HG02970 (cell line): Measurements from ENCODE around the gene RBM19.

Source experiments
- ATAC-seq: cut with Tn5 transposase; IDR thresholded peaks from one replicate; pipeline ENCODE4 v1.9.1; 2021; ENCODE audit warnings: mild to moderate bottlenecking, moderate library complexity, moderate number of reproducible peaks; ENCODE audit not compliant: unreplicated experiment, low FRiP score

RBM19 gene

DNA sequence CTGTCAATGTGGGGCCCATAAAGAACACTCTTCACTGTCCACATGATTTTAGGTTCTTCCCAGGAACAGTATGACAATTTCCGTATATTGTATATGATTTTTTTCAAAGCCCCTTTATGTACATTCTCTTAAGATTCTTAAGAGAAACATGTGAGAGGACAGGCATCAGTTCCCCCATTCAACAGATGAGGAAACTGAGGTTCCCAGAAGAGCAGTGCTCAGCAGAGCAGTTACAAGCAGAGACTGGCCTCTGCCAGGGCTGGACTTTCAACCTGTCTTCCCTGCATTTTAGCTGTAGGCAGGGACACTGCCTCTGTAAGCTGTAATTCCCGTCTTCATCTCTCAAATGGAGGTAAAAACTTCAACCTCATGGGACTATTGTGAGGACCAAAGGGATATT, 77.7 kb downstream of the RBM19 start:
- no peak for ATAC-seq

DNA sequence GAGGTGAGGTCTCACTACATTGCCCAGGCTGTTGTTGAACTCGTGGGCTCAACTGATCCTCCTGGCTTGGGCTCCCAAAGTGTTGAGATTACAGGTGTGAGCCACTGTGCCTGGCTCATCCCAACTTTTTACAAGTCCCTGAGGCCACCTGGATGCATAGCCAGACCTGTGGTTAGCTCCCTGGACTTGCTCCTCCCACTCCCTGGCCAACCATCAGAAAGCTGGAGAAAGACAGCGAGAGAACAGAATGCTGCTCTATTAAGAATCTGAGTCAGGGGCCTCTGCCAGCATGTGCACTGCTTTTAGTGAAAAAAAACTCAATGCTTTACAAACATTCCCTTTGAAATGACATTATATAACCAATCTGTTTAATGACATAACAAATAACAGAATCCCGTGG, 78.2 kb downstream of the RBM19 start:
- ATAC-seq = no peak

DNA sequence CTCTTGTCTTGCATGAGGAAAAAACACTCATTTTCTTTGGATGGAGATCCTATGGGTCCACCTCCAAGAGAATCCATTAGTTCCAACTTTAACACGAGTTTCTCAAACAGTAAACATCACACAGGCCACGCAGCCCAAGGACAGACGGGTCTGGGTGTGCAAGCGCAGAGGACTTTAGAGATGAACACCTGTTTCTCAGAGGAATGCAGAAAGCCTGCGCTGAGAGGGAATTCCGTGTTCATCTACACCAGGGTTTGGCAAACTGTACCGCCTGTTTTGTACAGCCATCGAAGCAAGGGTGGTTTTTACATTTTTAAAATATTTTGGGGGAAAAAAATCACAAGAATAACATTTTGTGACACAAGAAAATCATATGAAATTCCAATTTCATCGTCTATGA, 79.4 kb downstream of the RBM19 start:
- ATAC-seq = no peak

DNA sequence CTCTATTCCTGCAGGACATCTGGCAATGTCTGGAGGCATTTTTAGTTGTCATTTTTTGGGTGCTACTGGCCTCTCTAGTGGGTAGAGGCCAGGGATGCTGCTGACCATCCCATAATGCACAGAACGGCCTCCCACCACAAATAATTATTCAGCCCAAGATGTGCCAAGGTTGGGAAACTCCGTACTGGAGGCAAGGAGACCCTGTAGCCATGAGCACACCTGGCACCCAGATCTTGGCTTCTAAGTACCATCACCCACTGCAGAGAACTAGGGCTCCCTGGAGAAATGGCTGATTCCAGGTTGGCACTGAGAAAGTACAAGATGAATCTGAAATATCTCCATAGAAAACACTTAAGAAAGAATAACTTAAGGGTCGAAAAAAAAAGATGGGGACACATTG, 81.7 kb downstream of the RBM19 start:
- ATAC-seq = no peak

DNA sequence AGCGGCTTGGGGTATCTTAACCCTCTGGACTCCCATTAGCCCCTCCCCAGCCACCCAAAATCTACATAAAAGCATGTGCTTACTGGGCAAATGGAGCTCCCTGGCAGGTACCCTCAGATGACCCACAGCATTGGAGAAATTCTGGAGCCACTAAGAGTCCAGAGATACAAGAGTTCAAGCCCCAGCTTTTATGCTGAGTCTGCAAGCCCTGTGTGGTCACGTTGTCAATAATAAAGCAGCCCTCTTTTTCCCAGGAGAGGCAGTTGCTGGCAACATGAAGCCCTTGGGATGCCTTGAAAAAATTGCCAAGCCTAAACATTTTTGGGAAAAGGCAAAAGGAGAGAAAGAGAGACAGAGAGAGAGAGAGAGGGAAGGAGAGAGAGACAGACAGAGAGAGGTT, 83.4 kb downstream of the RBM19 start:
- ATAC-seq = no peak

DNA sequence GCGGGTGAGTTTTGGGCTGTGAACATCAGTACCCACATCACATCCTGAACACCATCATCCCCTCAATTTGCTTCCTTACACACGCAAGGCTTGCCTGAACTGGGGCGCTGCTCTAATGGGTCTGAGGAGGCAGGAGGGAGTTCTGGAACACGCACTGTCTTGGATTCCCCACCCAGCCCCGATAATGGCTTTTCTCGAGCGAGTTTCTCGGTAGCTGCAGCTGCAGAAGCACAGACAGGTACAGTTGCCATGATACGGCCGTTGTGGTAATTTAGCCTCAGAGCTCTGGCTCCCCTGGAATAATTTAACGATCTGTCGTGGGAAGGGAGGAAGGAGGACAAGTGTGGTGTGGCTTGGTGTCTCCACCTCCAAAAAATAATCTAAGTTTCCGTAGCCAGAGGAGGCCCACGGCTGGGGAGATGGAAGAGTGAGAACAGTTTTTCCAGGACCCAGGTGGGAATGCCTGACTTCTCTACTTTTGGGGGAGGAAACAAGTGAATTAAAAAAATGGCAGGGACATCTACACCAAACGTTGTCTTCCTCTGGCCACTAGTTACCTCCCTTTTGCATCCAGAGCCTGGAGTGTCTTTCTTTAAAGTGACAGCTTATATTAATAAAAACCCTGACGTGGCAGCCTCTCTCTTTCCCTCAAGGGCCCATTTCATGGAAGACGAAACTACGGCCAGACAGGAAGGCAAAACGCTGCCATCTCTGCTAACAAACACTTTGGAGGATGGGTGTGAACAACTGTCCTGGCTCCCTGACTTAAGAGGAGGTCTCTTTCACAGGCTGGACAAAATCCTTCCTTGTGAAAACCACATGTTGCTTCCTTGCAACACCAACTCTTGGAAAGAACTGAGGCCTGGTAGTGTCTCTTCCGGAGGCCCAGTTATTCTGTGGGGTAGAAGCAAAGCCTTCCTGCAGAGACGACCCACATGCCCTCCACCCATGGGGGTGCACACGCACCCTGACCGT, 84.8 kb downstream of the RBM19 start:
- no peak for ATAC-seq

DNA sequence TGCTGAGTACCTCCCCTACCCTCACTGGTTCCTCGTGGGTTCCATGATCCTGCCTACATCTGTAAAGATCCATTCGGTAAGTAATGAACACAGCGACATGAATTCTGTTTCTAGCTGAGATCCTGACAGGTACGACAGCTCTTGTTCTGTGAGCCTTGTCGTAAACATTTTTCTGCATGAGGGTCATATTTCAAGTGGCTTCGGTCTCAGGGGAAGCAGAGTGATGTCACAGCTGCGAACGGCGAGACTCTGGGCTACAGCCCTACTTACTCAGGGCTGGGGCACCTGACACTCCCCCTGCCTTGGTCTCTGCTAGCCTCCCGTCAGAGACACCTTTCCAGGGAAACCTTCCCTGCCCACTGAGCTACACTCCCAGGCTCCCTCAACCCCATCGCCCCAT, 85.8 kb downstream of the RBM19 start:
- no peak for ATAC-seq

DNA sequence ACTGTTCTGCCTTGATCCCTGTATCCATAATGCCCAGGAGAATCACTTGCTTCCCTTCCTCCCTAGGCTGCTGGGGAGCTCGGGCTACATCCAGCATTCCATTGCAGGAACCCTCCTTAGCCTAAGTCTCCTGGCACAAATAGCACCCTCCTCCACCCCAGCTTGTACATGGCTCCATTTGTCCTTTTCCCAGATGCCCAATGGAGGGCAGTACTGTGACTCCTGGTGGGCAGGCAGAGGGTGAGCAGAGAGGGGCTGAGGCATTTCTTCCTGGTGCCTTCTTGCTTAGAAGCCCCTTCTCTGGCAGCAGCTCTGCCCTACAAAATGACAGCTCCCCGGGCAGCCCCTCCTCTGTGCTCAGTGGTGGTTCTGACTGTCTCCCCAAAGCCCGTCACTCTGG, 86.5 kb downstream of the RBM19 start:
- ATAC-seq = no peak

DNA sequence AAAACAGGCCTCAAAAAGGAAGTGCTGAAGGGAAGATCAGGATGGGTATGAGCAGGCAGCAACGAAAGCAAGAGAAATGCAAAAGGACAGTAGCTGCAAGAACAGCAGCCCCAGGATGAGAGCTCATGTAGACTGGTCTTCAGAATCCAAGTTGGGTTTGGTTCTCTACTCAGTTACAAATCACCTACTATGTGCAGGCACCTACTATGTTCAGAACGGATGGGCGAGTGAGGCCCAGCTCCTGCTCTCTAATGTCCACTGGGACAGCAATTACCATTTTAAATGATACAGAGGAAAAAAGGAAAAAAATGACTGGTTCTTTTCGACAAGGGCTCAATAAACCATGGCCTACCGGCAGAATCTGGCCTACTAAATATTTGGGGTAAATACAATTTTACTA, 88.5 kb downstream of the RBM19 start:
- no peak for ATAC-seq

DNA sequence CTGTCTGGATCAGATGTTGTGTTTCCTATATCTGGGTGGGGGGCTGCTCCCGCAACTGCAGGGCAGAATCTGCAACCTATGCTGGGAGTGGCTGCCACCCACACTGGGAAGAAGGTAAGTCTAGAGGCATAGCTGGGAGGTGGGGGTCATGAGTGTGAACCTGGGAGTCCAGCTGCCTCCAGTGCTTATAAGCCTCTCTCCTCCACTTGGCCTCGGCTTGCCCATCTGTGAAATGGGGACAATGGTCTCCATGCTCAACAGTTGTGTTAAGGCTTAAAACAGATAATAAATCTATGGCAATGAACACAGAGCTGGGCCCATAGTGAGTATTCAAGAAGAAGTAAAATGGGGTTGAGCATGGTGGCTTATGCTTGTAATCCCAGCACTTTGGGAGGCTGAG, 90.0 kb downstream of the RBM19 start:
- ATAC-seq = no peak

DNA sequence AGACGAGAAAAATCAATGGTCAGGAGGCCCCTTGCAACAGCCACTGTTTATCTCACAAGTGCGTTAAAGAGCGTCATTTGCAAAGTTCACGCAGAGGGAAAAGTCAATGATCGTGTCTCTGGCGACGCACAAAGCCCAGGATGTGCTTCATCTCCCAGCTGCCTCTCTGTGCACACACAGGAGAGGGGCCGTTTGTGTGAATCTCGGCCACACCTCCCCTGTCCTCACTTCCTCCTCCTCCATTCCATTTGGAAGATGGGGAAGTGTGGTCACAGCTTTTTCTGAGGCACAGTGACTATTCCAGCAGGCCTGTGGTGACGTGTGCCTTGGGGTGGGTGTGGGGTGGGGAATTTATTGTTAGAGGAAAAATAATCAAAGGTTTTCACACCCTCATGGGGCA, 90.4 kb downstream of the RBM19 start:
- ATAC-seq = no peak

DNA sequence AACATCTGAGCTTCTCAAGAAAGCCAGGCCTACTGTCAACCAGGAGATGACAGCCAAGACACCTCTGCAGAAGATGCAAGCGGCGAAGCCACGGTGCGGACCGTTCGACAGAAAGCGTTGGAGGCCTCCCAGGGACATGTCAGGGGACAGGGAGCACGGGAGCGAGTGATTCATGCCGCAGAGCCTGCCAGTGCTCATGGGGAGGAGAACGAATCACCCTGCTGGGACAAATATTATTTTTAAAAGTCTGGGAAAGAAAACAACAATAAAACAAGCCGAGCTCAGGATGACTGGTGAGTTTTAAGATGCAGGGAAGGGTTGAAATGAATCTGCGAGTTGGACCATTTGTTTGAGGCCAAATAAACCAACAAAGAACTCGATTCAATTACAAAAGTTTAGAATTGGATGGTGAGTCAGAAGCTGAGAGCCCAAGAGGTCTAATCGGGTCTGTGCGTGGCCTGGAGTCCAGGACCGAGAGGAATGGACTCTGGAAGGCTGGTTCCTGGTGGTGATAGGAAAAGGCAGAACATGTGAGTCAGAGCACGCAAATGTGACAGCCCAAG, 91.0 kb downstream of the RBM19 start:
- no peak for ATAC-seq

DNA sequence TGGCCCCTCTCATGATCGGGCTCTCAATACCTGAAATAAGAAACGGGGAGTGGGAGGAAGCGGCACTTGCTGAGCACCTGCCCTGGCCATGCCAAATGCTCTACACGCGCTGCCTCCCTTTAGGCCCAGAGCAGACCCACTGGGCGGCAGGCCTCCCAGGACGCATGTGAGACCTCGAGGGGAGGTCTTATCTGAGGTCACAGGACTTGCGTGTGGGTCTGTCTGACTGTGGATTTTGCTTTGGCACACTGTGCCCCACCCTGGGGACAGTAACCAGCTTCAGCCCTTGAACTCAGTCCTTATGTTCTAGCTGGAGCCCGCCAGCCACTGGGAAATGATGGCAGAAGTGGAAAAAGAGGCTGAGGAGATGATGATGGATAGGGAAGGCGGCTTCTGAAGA, 91.8 kb downstream of the RBM19 start:
- ATAC-seq = no peak

DNA sequence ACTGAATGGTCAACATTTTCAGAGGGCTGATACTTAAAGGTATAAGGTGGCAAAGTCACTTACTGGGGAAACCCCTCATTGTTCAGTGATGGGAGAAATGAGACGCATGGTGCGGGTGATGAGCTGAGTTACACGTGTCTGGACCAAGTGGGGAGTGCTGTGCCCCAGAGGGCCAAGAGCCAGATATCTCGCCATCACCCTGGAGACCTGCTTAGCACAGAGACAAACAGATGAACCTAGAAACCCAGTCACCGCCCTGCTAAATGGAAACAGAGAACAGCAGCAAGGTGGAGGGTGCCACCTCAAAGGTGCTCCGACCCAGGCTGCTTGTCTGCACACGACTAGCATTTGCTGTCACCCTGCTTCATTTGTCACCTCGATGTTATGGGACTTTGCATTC, 92.4 kb downstream of the RBM19 start:
- ATAC-seq = no peak

DNA sequence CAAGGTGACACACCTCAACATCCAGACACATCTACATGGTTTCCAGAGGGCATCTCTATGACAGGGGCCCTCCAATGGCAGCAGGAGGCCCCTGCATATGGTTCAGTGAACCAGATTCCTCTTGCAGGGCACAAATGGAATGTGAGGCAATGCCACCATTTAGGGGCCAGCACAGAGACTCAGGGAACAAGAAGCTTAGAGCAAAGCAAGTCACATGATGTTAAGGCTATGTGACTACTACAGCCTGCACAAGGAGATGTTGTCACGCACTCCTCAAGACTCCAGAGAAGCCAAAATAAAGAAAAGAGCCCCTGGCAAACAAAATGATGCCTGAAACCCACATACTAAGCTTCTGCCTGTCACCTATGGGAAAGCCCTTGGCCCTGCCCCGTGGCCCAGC, 95.2 kb downstream of the RBM19 start:
- ATAC-seq = no peak

DNA sequence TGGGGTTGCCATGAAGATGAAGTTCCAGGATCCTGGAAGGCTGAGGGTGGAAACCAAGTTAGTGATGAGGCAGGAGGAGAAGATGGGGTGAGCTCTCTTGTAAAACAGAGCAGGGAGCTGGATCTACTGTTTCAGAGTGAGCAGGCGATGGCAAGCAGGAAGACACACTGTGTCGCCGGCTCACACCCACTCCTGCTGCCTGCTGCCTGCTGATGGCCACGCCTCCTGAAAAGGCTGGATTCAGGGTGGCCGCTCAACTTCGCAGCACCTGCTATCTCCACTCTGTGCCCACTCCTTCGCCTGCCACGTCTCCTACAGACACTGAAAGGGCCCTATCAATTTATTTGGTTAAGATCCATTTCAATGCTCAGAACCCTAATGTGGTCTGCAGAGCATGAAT, 96.1 kb downstream of the RBM19 start:
- no peak for ATAC-seq

DNA sequence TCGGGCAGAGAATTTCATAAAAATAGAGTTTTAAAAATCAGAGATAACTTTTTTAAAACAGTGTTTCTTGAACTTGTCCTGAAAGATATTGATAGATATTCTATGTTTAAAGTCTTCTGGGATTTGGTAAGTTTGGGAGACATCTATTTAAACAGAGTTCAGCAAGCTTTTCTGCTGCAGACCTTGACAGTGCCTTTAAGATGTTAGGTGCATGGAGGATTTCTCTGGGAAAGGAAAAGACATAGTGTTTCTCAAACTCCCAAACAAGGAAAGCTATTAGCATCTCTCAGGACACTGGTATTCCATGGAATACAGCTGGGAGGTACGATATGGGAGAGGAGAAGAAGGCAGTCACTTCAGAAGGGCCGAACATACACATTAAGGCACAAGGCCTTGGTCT, 97.8 kb downstream of the RBM19 start:
- no peak for ATAC-seq

DNA sequence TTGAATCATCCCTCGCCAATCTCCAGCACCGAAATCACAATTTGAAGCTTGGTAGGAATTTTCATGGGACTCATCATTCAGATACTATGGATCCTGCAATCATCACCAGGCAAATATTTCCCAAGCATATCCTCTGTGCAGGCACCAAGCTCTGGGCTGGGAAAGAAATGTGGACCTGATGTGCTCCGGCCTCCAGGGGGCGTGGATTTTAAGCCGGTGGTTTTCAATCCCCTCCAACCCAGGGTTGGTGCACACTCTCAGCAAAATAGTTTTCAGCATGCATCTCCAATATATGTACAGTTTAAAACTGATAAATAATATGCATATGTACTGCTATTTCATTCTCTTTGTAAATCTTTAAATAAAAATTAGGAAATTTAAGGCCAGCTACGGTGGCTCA, 98.9 kb downstream of the RBM19 start:
- no peak for ATAC-seq

DNA sequence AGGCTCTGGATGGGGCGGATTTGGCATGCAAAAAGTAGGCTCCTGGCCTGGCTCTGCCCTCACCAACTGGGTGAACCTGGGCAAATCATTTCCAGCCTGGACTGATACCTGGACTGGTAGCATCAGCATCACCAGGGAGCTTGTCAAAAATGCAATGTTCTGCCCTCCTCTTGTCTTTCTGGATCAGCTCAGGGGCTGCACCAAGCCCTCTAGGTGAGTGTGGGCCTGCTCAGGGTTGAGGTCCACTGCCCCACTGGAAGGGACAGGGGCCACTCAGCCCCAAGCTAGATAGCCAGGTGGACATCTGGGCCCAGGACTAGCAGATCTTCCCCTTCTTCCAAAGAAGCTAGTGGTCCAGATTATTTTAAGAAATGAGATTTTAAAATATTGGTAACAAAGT, 99.6 kb downstream of the RBM19 start:
- ATAC-seq = no peak

DNA sequence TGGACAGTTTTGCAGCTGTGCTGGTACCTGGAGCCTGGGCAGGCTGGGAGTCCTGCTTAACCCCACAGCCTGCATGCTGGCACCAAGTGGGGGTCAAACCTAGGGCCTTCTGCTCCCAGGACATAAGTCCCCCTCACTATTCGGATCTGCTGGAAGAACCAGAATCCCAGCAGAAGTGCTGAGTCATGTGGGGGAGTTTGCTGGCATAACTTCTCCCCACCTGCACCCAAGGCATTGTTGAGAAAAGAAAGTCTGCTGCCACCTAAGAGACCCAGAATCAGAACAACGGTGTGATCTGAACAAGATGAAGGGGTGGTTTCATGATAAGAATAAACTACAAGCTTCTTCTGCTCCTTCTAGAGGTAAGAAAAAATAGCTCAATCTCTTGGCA, 102.7 kb downstream of the RBM19 start:
- no peak for ATAC-seq

DNA sequence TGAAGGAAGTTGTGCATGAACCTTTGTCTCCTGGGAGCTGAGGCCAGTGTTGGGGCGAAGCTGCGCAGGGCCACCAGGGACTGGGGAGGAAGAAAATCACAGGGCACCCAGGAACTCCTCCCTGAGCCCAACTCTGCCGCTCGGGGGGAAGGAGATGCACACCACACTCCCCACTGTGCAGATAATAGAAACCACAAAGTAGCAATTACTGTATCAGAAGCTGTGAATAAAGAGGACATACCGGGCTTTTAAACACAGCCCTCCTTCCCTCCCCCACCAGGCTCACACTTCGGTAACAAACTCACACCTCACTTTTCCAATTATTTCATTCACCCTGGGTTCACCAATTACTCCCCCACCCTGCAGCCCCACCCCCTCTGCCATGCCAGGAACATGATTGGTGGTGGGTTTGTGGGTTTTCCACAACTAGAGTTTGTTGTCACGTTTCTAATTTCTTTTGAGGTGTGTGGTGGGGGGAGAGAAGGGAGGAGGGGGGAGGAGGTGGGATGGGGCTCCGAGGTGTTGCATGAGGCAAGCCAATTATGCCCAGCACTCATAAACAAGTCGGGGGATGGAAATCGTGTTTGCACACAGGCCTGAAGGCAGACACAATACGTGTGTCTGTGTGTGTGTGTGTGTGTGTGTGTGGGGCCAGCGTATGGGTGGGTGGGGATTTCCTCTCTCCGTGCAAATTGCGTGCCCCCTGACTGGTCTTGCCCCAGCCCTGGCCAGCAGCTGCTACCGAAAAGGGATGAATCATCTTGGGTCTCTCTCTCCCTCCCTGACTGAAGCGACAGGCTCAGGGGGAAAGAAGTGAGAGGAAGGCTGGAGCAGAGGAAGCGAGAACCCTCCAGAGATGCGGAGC, 103.3 kb downstream of the RBM19 start:
- ATAC-seq = no peak
